ENCODE data around the gene INO80. TPM values are rescaled to one million over a fixed set of nuclear protein-coding genes. Genes with fewer than 3 reads are reported as not detected.
"Not testable (repeated sequence)": the region's sequence is repeated elsewhere in the genome, so short reads cannot be mapped to it uniquely, and the experiment has no call there.

Gene INO80
- total RNA-seq, 2 donors from 2014 or later, result 14.8 to 17.5 TPM

- H3K36me3 ChIP-seq (ENCODE audit: control insufficient read depth, insufficient read depth, low read length), result no peaks in the 10 kb centered on the region
Observed at GRCh38 chr15:40964634-40965033, 151.4 kb downstream of the INO80 start.

DNA sequence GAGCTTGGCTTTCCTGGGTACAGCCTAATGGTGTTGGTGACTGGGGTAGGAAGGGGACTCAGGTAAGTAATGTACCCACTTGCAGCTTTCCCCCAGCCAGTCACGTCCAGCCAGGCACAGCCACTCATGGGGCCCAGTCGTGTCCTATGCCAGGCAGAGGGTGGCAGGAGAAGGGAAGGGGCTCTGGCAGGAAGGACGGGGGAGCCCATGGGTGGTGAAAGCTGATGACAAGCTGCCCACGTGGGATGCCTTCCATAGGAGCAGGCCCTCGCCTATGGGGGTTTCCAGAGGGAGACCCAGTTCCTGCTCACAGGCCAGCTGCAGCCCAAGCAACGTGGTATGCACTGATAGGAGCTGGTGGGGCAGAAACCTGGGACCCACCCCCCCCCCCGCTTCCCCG is 152.1 kb downstream of the INO80 start:
- Histone ChIP-seq H3K4me1 (ENCODE audit: control insufficient read depth, insufficient read depth, low read length) (peaks cover 13% of the 10 kb centered on the region), H3K9ac (ENCODE audit: extremely low read depth, low read length, poor library complexity, severe bottlenecking) (no peak overlapping the region), H3K9me3 (ENCODE audit: control insufficient read depth, low read length) (no peaks in the 10 kb centered on the region), H3K27me3 (ENCODE audit: control insufficient read depth, insufficient read depth, low read length, poor library complexity, severe bottlenecking) (no peaks in the 10 kb centered on the region), H3K36me3 (ENCODE audit: control insufficient read depth, insufficient read depth, low read length) (no peaks in the 10 kb centered on the region), H3K27ac (ENCODE audit: low read depth, low read length) (no peak overlapping the region), H3K4me3 (ENCODE audit: low read length) (no peak overlapping the region)
- DNase-seq, result no peak
- Mint-ChIP-seq H3K27me3 (ENCODE audit: insufficient read depth) (peaks cover 11% of the 10 kb centered on the region), H3K4me3 (no peak overlapping the region), H3K27ac (no peak overlapping the region), H3K4me1 (peaks cover 38% of the 10 kb centered on the region), H3K9me3 (peaks cover 5% of the 10 kb centered on the region), H3K36me3 (ENCODE audit: low read depth) (no peaks in the 10 kb centered on the region)
- TF ChIP-seq, protein P1, sequence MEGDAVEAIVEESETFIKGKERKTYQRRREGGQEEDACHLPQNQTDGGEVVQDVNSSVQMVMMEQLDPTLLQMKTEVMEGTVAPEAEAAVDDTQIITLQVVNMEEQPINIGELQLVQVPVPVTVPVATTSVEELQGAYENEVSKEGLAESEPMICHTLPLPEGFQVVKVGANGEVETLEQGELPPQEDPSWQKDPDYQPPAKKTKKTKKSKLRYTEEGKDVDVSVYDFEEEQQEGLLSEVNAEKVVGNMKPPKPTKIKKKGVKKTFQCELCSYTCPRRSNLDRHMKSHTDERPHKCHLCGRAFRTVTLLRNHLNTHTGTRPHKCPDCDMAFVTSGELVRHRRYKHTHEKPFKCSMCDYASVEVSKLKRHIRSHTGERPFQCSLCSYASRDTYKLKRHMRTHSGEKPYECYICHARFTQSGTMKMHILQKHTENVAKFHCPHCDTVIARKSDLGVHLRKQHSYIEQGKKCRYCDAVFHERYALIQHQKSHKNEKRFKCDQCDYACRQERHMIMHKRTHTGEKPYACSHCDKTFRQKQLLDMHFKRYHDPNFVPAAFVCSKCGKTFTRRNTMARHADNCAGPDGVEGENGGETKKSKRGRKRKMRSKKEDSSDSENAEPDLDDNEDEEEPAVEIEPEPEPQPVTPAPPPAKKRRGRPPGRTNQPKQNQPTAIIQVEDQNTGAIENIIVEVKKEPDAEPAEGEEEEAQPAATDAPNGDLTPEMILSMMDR (conservative IDR thresholded peaks at IDR 0.05), result no peak
- 90 to 100% methylated on average over 2 to 6 of the region's 8 CpGs for WGBS, 2 experiments (ENCODE audit: insufficient coverage in 1 of 2, insufficient read length in 1 of 2)

More at GRCh38 chr15:40964634-40965033, 151.4 kb downstream of the INO80 start:
- Histone ChIP-seq H3K9ac (ENCODE audit: extremely low read depth, low read length, poor library complexity, severe bottlenecking) (no peak overlapping the region), H3K4me3 (ENCODE audit: low read length) (no peak overlapping the region), H3K27me3 (ENCODE audit: control insufficient read depth, insufficient read depth, low read length, poor library complexity, severe bottlenecking) (no peaks in the 10 kb centered on the region), H3K9me3 (ENCODE audit: control insufficient read depth, low read length) (no peaks in the 10 kb centered on the region), H3K27ac (ENCODE audit: low read depth, low read length) (no peak overlapping the region), H3K4me1 (ENCODE audit: control insufficient read depth, insufficient read depth, low read length) (peaks cover 13% of the 10 kb centered on the region)
- Mint-ChIP-seq H3K4me1 (peaks cover 38% of the 10 kb centered on the region), H3K36me3 (ENCODE audit: low read depth) (no peaks in the 10 kb centered on the region), H3K4me3 (no peak overlapping the region), H3K27ac (no peak overlapping the region), H3K9me3 (peaks cover 5% of the 10 kb centered on the region), H3K27me3 (ENCODE audit: insufficient read depth) (peaks cover 11% of the 10 kb centered on the region)
- TF ChIP-seq, protein P1 (conservative IDR thresholded peaks at IDR 0.05), result no peak
- 88 to 94% methylated on average over 9 to 13 of the region's 13 CpGs for WGBS, 2 experiments (ENCODE audit: insufficient coverage in 1 of 2, insufficient read length in 1 of 2)
- DNase-seq, result no peak

- Mint-ChIP-seq H3K27ac (no peak overlapping the region), H3K27me3 (ENCODE audit: insufficient read depth) (peaks cover 14% of the 10 kb centered on the region), H3K4me3 (no peak overlapping the region), H3K4me1 (peaks cover 32% of the 10 kb centered on the region), H3K9me3 (peaks cover 5% of the 10 kb centered on the region), H3K36me3 (ENCODE audit: low read depth) (no peaks in the 10 kb centered on the region)
- H3K4me3 ChIP-seq (ENCODE audit: low read length), result no peak overlapping the region
- H3K27ac ChIP-seq (ENCODE audit: low read depth, low read length), result no peak overlapping the region
- DNase-seq, result no peak
- peaks cover 10% of the 10 kb centered on the region for H3K4me1 ChIP-seq (ENCODE audit: control insufficient read depth, insufficient read depth, low read length)
- H3K36me3 ChIP-seq (ENCODE audit: control insufficient read depth, insufficient read depth, low read length), result no peaks in the 10 kb centered on the region
- WGBS, 2 experiments (ENCODE audit: insufficient coverage in 1 of 2, insufficient read length in 1 of 2), result 96 to 99% methylated on average over 9 to 12 of the region's 12 CpGs
- TF ChIP-seq, protein P1 (conservative IDR thresholded peaks at IDR 0.05), result no peak
- H3K9ac ChIP-seq (ENCODE audit: extremely low read depth, low read length, poor library complexity, severe bottlenecking), result no peak overlapping the region
- no peaks in the 10 kb centered on the region for H3K27me3 ChIP-seq (ENCODE audit: control insufficient read depth, insufficient read depth, low read length, poor library complexity, severe bottlenecking)
- no peaks in the 10 kb centered on the region for H3K9me3 ChIP-seq (ENCODE audit: control insufficient read depth, low read length)
Observed at GRCh38 chr15:40963201-40963600, 152.9 kb downstream of the INO80 start.

DNA sequence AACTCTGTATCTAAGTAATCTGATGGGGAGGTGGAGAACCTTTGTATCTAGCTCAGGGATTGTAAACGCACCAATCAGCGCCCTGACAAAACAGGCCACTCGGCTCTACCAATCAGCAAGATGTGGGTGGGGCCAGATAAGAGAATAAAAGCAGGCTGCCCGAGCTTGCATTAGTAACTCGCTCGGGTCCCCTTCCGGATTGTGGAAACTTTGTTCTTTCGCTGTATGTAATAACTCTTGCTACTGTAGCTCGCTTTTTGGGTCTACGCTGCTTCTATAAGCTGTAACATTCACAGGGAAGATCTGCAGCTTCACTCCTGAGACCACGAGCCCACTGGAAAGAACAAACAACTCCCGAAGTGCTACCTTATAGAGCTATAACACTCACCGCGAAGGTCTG is 153.8 kb downstream of the INO80 start:
- not testable (repeated sequence) for DNase-seq; H3K4me3 ChIP-seq (ENCODE audit: low read length); H3K9ac ChIP-seq (ENCODE audit: extremely low read depth, low read length, poor library complexity, severe bottlenecking); H3K27ac Mint-ChIP-seq; H3K27ac ChIP-seq (ENCODE audit: low read depth, low read length); H3K4me3 Mint-ChIP-seq; H3K9me3 Mint-ChIP-seq; H3K4me1 ChIP-seq (ENCODE audit: control insufficient read depth, insufficient read depth, low read length); H3K27me3 ChIP-seq (ENCODE audit: control insufficient read depth, insufficient read depth, low read length, poor library complexity, severe bottlenecking); H3K36me3 Mint-ChIP-seq (ENCODE audit: low read depth); H3K9me3 ChIP-seq (ENCODE audit: control insufficient read depth, low read length); H3K36me3 ChIP-seq (ENCODE audit: control insufficient read depth, insufficient read depth, low read length)
- Mint-ChIP-seq H3K4me1 (peaks cover 30% of the 10 kb centered on the region), H3K27me3 (ENCODE audit: insufficient read depth) (peaks cover 14% of the 10 kb centered on the region)
- 95 to 96% methylated on average over 11 to 14 of the region's 14 CpGs for WGBS, 2 experiments (ENCODE audit: insufficient coverage in 1 of 2, insufficient read length in 1 of 2)

DNA sequence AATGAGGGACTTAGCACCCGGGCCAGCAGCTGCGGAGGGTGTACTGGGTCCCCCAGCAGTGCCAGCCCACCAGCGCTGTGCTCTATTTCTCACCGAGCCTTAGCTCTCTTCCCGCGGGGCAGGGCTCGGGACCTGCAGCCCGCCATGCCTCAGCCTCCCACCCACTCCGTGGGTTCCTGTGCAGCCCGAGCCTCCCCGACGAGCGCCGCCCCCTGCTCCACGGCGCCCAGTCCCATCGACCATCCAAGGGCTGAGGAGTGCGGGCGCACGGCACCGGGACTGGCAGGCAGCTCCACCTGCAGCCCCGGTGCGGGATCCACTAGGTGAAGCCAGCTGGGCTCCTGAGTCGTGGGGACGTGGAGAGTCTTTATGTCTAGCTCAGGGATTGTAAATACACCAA is 154.3 kb downstream of the INO80 start:
- H3K4me3 Mint-ChIP-seq; H3K9me3 ChIP-seq (ENCODE audit: control insufficient read depth, low read length); H3K4me1 ChIP-seq (ENCODE audit: control insufficient read depth, insufficient read depth, low read length); H3K27ac Mint-ChIP-seq; H3K27ac ChIP-seq (ENCODE audit: low read depth, low read length); H3K36me3 Mint-ChIP-seq (ENCODE audit: low read depth); H3K27me3 ChIP-seq (ENCODE audit: control insufficient read depth, insufficient read depth, low read length, poor library complexity, severe bottlenecking); H3K9me3 Mint-ChIP-seq; H3K36me3 ChIP-seq (ENCODE audit: control insufficient read depth, insufficient read depth, low read length); DNase-seq; H3K9ac ChIP-seq (ENCODE audit: extremely low read depth, low read length, poor library complexity, severe bottlenecking); H3K4me3 ChIP-seq (ENCODE audit: low read length): not testable (repeated sequence)
- peaks cover 28% of the 10 kb centered on the region for H3K4me1 Mint-ChIP-seq
- peaks cover 14% of the 10 kb centered on the region for H3K27me3 Mint-ChIP-seq (ENCODE audit: insufficient read depth)
- 95 to 100% methylated on average over 7 to 25 of the region's 25 CpGs for WGBS, 2 experiments (ENCODE audit: insufficient coverage in 1 of 2, insufficient read length in 1 of 2)
